GM23338 (cell line): ENCODE data around the gene UBTF. TPM values are rescaled to one million over a fixed set of nuclear protein-coding genes. Genes with fewer than 3 reads are reported as not detected.

Experiments used
- ATAC-seq: fragments of 200-7000 bp; cut with Tn5 transposase; 3 replicates; pipeline ENCODE4 v1.9.1; 2020
- DNase-seq: peaks from one replicate; pipeline ENCODE4 v3.0.0-alpha.2; 2015; ENCODE audit warnings: low spot score
- H2AFZ ChIP-seq: fragments of 200-600 bp; sonication (generic); 2 replicates; pipeline ENCODE4 v1.8.0; 2016; ENCODE audit warnings: antibody characterized with exemption, mild to moderate bottlenecking, moderate library complexity
- H3F3A ChIP-seq: fragments of 200-600 bp; sonication (generic); replicated peaks from 2 replicates; pipeline ENCODE4 v1.8.0; 2017; ENCODE audit warnings: antibody characterized with exemption, mixed run types, low read depth
- H3K27ac ChIP-seq: fragments of 200-600 bp; sonication (generic); 2 replicates; pipeline ENCODE4 v1.6.1; 2016; ENCODE audit warnings: low read depth
- H3K27me3 ChIP-seq: fragments of 200-600 bp; sonication (generic); 2 replicates; pipeline ENCODE4 v1.8.0; 2016; ENCODE audit warnings: mild to moderate bottlenecking, mixed run types, moderate library complexity; ENCODE audit not compliant: insufficient read depth
- H3K36me3 ChIP-seq: fragments of 200-600 bp; sonication (generic); 2 replicates; pipeline ENCODE4 v1.8.0; 2016; ENCODE audit warnings: mild to moderate bottlenecking; ENCODE audit not compliant: insufficient read depth
- H3K4me1 ChIP-seq: fragments of 200-600 bp; sonication (generic); 2 replicates; pipeline ENCODE4 v1.8.0; 2016; ENCODE audit warnings: mild to moderate bottlenecking, moderate library complexity; ENCODE audit not compliant: insufficient read depth
- H3K4me2 ChIP-seq: fragments of 200-600 bp; sonication (generic); 2 replicates; pipeline ENCODE4 v1.7.1; 2017; ENCODE audit warnings: mixed run types
- H3K4me3 ChIP-seq: fragments of 200-600 bp; sonication (generic); 2 replicates; pipeline ENCODE4 v1.6.1; 2016; ENCODE audit warnings: mixed run types
- H3K79me2 ChIP-seq: fragments of 200-600 bp; sonication (generic); replicated peaks from 2 replicates; pipeline ENCODE4 v1.8.0; 2017; ENCODE audit warnings: mild to moderate bottlenecking; ENCODE audit not compliant: insufficient read depth
- H3K9me2 ChIP-seq: fragments of 200-600 bp; sonication (generic); 2 replicates; pipeline ENCODE4 v1.8.0; 2017; ENCODE audit not compliant: insufficient read depth
- H4K20me1 ChIP-seq: fragments of 200-600 bp; sonication (generic); replicated peaks from 2 replicates; pipeline ENCODE4 v1.8.0; 2017; ENCODE audit warnings: mild to moderate bottlenecking; ENCODE audit not compliant: insufficient read depth
- H3K27ac Mint-ChIP-seq: 2 replicates; pipeline ENCODE4 v1.8.0; 2020; ENCODE audit warnings: inconsistent platforms, mild to moderate bottlenecking, moderate library complexity, mixed read lengths
- H3K27me3 Mint-ChIP-seq: 3 replicates; pipeline ENCODE4 v1.8.0; 2022; ENCODE audit warnings: low read depth, mild to moderate bottlenecking, moderate library complexity, mixed read lengths, inconsistent platforms; ENCODE audit not compliant: insufficient read depth, poor library complexity
- H3K36me3 Mint-ChIP-seq: 3 replicates; pipeline ENCODE4 v1.8.0; 2021; ENCODE audit warnings: low read depth, mild to moderate bottlenecking, inconsistent platforms, moderate library complexity, mixed read lengths
- H3K4me1 Mint-ChIP-seq: 3 replicates; pipeline ENCODE4 v1.8.0; 2020; ENCODE audit warnings: mild to moderate bottlenecking, inconsistent platforms, mixed read lengths
- H3K4me3 Mint-ChIP-seq: 3 replicates; pipeline ENCODE4 v1.8.0; 2021; ENCODE audit warnings: moderate library complexity, mild to moderate bottlenecking, inconsistent platforms, mixed read lengths
- H3K9me3 Mint-ChIP-seq: 3 replicates; pipeline ENCODE4 v1.8.0; 2020; ENCODE audit warnings: moderate library complexity, mild to moderate bottlenecking, inconsistent platforms, mixed read lengths
- CTCF ChIP-seq, 2 experiments: fragments of 200-600 bp in 1 of 2; sonication (generic) in 1 of 2; conservative IDR thresholded peaks; 2 replicates each; pipeline versions ENCODE4 v1.5.1 to v1.6.1; 2016 to 2017; ENCODE audit warnings: antibody characterized with exemption in 2 of 2, low read depth in 2 of 2, mild to moderate bottlenecking in 2 of 2, moderate library complexity in 1 of 2
- EZH2 ChIP-seq: fragments of 200-600 bp; sonication (generic); IDR thresholded peaks from one replicate; pipeline ENCODE4 v1.8.0; 2017; ENCODE audit warnings: antibody characterized with exemption, mild to moderate bottlenecking, low read depth; ENCODE audit not compliant: unreplicated experiment
- REST ChIP-seq: IDR thresholded peaks from one replicate; pipeline ENCODE4 v1.6.1; 2018; ENCODE audit warnings: antibody characterized with exemption; ENCODE audit not compliant: unreplicated experiment
- STAT1 ChIP-seq: IDR thresholded peaks from one replicate; pipeline ENCODE4 v1.6.1; 2016; ENCODE audit warnings: antibody characterized with exemption; ENCODE audit not compliant: unreplicated experiment
- ZNF114 ChIP-seq: fragments of 250-450 bp; sonication (Bioruptor Pico); IDR thresholded peaks from 2 replicates; pipeline ENCODE4 v1.5.0; 2020; ENCODE audit warnings: mild to moderate bottlenecking, moderate library complexity
- ZNF462 ChIP-seq: fragments of 250-450 bp; sonication (Bioruptor Pico); IDR thresholded peaks from 2 replicates; pipeline ENCODE4 v1.5.0; 2020; ENCODE audit warnings: mild to moderate bottlenecking, moderate library complexity
- polyA plus RNA-seq: library from polyadenylated mRNA; unstranded; fragments of >200 nt; fragmentation: Nextera tagmentation; extraction: Ambion mirVana; gene quantifications from 2 replicates; pipeline ENCODE4 v1.2.1, GENCODE V29; 2016
- total RNA-seq: library from RNA; depleted of rRNA; stranded (reverse); fragments of >200 nt; shearing (Covaris generic); gene quantifications from 2 replicates; pipeline ENCODE4 v1.2.3, GENCODE V29; 2014
- TF ChIP-seq, protein P1 (sequence below): IDR thresholded peaks from 2 replicates; pipeline ENCODE4 v1.6.1; 2016; ENCODE audit warnings: antibody characterized with exemption

UBTF gene
- total and polyA plus RNA-seq, 2 experiments from 2014 or later, result 29.9 to 62.2 TPM

- H3K4me3 Mint-ChIP-seq, result no peak overlapping the region
These were observed 35.1 kb upstream of the UBTF start for GRCh38 chr17:44254361-44255095.

More at GRCh38 chr17:44254361-44255095, 35.1 kb upstream of the UBTF start:
- Histone ChIP-seq H4K20me1 (no peaks in the 10 kb centered on the region), H3K79me2 (no peaks in the 10 kb centered on the region), H3K9me2 (no peaks in the 10 kb centered on the region), H3K4me2 (no peak overlapping the region), H3K4me3 (no peak overlapping the region), H3K27me3 (no peaks in the 10 kb centered on the region), H3K4me1 (no peaks in the 10 kb centered on the region), H3F3A (0 out of 2 replicates have a peak, but pooled peaks cover 4% of the 10 kb centered on the region), H3K27ac (no peak overlapping the region), H3K36me3 (no peaks in the 10 kb centered on the region), H2AFZ (no peak overlapping the region)
- Mint-ChIP-seq H3K27me3 (peaks cover 14% of the 10 kb centered on the region), H3K36me3 (no peaks in the 10 kb centered on the region), H3K9me3 (no peaks in the 10 kb centered on the region; the same call in 2 of the 3 replicates), H3K4me1 (no peaks in the 10 kb centered on the region; the same call in 1 of the 3 replicates), H3K27ac (no peak overlapping the region)
- TF ChIP-seq ZNF114 (CRISPR knock-in tag), result no peak
- TF ChIP-seq CTCF (conservative IDR thresholded peaks at IDR 0.05; ENCODE audit: low read depth in 2 of 2), result no peak
- no peak for TF ChIP-seq ZNF462 (CRISPR knock-in tag)
- TF ChIP-seq, protein P1, sequence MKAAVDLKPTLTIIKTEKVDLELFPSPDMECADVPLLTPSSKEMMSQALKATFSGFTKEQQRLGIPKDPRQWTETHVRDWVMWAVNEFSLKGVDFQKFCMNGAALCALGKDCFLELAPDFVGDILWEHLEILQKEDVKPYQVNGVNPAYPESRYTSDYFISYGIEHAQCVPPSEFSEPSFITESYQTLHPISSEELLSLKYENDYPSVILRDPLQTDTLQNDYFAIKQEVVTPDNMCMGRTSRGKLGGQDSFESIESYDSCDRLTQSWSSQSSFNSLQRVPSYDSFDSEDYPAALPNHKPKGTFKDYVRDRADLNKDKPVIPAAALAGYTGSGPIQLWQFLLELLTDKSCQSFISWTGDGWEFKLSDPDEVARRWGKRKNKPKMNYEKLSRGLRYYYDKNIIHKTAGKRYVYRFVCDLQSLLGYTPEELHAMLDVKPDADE, result no peak
- no peak for TF ChIP-seq EZH2
- TF ChIP-seq REST, result no peak
- no peak for TF ChIP-seq STAT1
- ATAC-seq (no peak), DNase-seq (no peak)
